Measurements from ENCODE around the gene GNB1. TPM values are rescaled to one million over a fixed set of nuclear protein-coding genes. Genes with fewer than 3 reads are reported as not detected.

Gene GNB1
- total and polyA plus RNA-seq, 3 donors from 2014 or later = 223 to 256 (median 240) TPM

GRCh38 chr1:1926346-1926811 lies 35.5 kb upstream of the GNB1 start:
- TF ChIP-seq CTCF (IDR thresholded peaks at IDR 0.05) (no peak), POLR2A (IDR thresholded peaks at IDR 0.05) (no peak)
- H3K36me3 ChIP-seq (ENCODE audit: low read depth, missing control alignments) = no peaks in the 10 kb centered on the region
- 81 to 89% methylated on average over 13 to 26 of the region's 26 CpGs for WGBS, 2 donors
- H3K4me1 ChIP-seq = peaks cover 5% of the 10 kb centered on the region
- intact Hi-C loops (cut with DNase I; ENCODE audit: low total_unique reads) = no loop called here
- no peaks in the 10 kb centered on the region for H3K27me3 ChIP-seq
- no peak overlapping the region for H3K4me3 ChIP-seq
- no peak overlapping the region for H3K27ac ChIP-seq
- H3K9me3 ChIP-seq = no peaks in the 10 kb centered on the region
- no peak for DNase-seq

GRCh38 chr1:1925437-1926345 lies 34.8 kb upstream of the GNB1 start:
- no peaks in the 10 kb centered on the region for H3K36me3 ChIP-seq (ENCODE audit: low read depth, missing control alignments)
- TF ChIP-seq POLR2A (IDR thresholded peaks at IDR 0.05) (no peak), CTCF (IDR thresholded peaks at IDR 0.05) (no peak)
- no peaks in the 10 kb centered on the region for H3K27me3 ChIP-seq
- WGBS, 2 donors = 86 to 89% methylated on average over 20 to 27 of the region's 27 CpGs
- H3K9me3 ChIP-seq = no peaks in the 10 kb centered on the region
- peaks cover 5% of the 10 kb centered on the region for H3K4me1 ChIP-seq
- H3K27ac ChIP-seq = no peak overlapping the region
- intact Hi-C loops (cut with DNase I; ENCODE audit: low total_unique reads) = no loop called here
- H3K4me3 ChIP-seq = no peak overlapping the region
- DNase-seq = no peak

GRCh38 chr1:1924849-1925248 lies 34.0 kb upstream of the GNB1 start:
- intact Hi-C loops (cut with DNase I; ENCODE audit: low total_unique reads) = no loop called here

GRCh38 chr1:1924386-1924785 lies 33.5 kb upstream of the GNB1 start:
- 42% methylated on average over 14 of the region's 18 CpGs; no CpG with 5 or more reads in 1 of the 2 donors for WGBS, 2 donors
- DNase-seq = no peak
- no peaks in the 10 kb centered on the region for H3K9me3 ChIP-seq
- no peaks in the 10 kb centered on the region for H3K36me3 ChIP-seq (ENCODE audit: low read depth, missing control alignments)
- intact Hi-C loops (cut with DNase I; ENCODE audit: low total_unique reads) = no loop called here
- TF ChIP-seq CTCF (IDR thresholded peaks at IDR 0.05) = no peak
- no peak for TF ChIP-seq POLR2A (IDR thresholded peaks at IDR 0.05)
- H3K4me3 ChIP-seq = no peak overlapping the region
- peaks cover 5% of the 10 kb centered on the region for H3K4me1 ChIP-seq
- H3K27me3 ChIP-seq = no peaks in the 10 kb centered on the region
- no peak overlapping the region for H3K27ac ChIP-seq

More at GRCh38 chr1:1924849-1925248, 34.0 kb upstream of the GNB1 start:
- TF ChIP-seq POLR2A (IDR thresholded peaks at IDR 0.05) = no peak
- TF ChIP-seq CTCF (IDR thresholded peaks at IDR 0.05) = no peak
- no peak overlapping the region for H3K27ac ChIP-seq
- H3K9me3 ChIP-seq = no peaks in the 10 kb centered on the region
- H3K36me3 ChIP-seq (ENCODE audit: low read depth, missing control alignments) = no peaks in the 10 kb centered on the region
- H3K4me1 ChIP-seq = peaks cover 5% of the 10 kb centered on the region
- no peak for DNase-seq
- H3K4me3 ChIP-seq = no peak overlapping the region
- WGBS, 2 donors = 88 to 93% methylated on average over 19 to 21 of the region's 21 CpGs
- no peaks in the 10 kb centered on the region for H3K27me3 ChIP-seq

Data from testis (tissue), 3 donors.